Measurements from ENCODE around the gene NRARP. TPM values are rescaled to one million over a fixed set of nuclear protein-coding genes. Genes with fewer than 3 reads are reported as not detected.
A peak's percentile ranks its signal among the peaks of the same experiment; 100 is the strongest.

The NRARP gene
- total and polyA plus RNA-seq, 2 of the 8 experiments (the other 6 are each of a cell fraction or from before 2014, with no cell fraction given), result 32.5 to 37.2 TPM

DNA sequence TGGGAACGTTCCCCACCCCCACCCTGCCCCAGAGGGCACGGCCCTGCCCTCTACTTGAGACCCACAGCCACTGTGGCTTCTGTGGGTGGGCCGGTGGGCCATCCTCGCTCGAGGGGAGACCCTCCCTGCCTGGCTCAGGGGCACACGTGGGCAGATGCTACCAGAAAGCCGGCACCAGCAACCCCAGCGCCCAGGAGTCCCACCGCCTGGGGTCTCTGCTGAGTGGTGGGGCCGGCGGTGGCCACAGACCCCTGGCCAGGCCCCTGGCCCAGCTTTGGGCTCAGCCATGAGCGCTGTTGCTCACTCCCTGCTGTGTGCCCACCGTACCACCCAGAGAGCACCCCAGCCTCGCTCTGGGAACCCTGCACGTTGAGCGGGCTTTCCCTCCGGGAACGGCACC, 16.5 kb upstream of the NRARP start:
- H3K27me3 ChIP-seq (replicated peaks in 1 of 4; ENCODE audit: control insufficient read depth in 3 of 4, extremely low read depth in 1 of 4, insufficient read depth in 3 of 4, low read length in 3 of 4), result peaks cover 0 to 4% (median 0%) of the 10 kb centered on the region in 4 experiments; a peak in 2 of 7 replicates
- no peak overlapping the region for H3K18ac ChIP-seq (ENCODE audit: extremely low read depth, low read length)
- no peak overlapping the region for H3K14ac ChIP-seq (ENCODE audit: insufficient read length)
- CTCF ChIA-PET (ENCODE audit: partially characterized antibody), result interaction anchor here (0.7 to 5.7 kb wide), 12 partner anchors 9 to 468 kb away, joined by 3 to 55 read pairs (median 4); partner anchors contain the start of gene NRARP
- 90% methylated on average over 7 of the region's 18 CpGs; no CpG with 5 or more reads in 1 of the 2 experiments for WGBS, 2 experiments (ENCODE audit: extremely low coverage in 1 of 2, insufficient coverage in 1 of 2, insufficient read length in 1 of 2, insufficient replicate concordance in 2 of 2, low coverage in 1 of 2, low lambda C conversion rate in 2 of 2, missing lambda C conversion rate in 1 of 2)
- no peak overlapping the region for H3K27ac ChIP-seq (ENCODE audit: low read depth, low read length)
- H4K5ac ChIP-seq (ENCODE audit: insufficient read length, low read depth, low read length), result no peak overlapping the region
- peak overlapping the region; percentile 85 for H3K4ac ChIP-seq (replicated peaks; ENCODE audit: insufficient read length, low read depth, low read length)
- H3K9me3 ChIP-seq (ENCODE audit: insufficient read depth in 2 of 2, low read depth in 1 of 2, low read length in 1 of 2), result no peaks in the 10 kb centered on the region
- H2AFZ ChIP-seq (ENCODE audit: low read length), result no peak overlapping the region
- peaks cover 0 to 35% (median 15%) of the 10 kb centered on the region in 4 experiments; a peak in 6 of 7 replicates for H3K4me1 ChIP-seq (replicated peaks in 1 of 4; ENCODE audit: control insufficient read depth in 3 of 4, insufficient read depth in 4 of 4, low read length in 3 of 4)
- no peak for TF ChIP-seq POLR2AphosphoS5 (IDR thresholded peaks at IDR 0.05; ENCODE audit: low read depth, low read length)
- TF ChIP-seq GABPA (IDR thresholded peaks at IDR 0.05; ENCODE audit: borderline replicate concordance, insufficient read depth, low read length), result no peak
- H4K8ac ChIP-seq (ENCODE audit: extremely low read depth, insufficient read depth, low read length), result no peak overlapping the region
- H3K4me2 ChIP-seq (ENCODE audit: insufficient read depth in 1 of 2, low read depth in 2 of 2, low read length in 2 of 2), result no peak overlapping the region
- no peak overlapping the region for H3K23ac ChIP-seq (ENCODE audit: insufficient read length)
- no peak overlapping the region for H2AK5ac ChIP-seq (ENCODE audit: low read depth, low read length)
- H2BK20ac ChIP-seq (ENCODE audit: low read length), result no peak overlapping the region
- H3K4me3 ChIP-seq (ENCODE audit: extremely low read depth in 1 of 4, insufficient read depth in 2 of 4, low read depth in 3 of 4, low read length in 4 of 4), result no peak overlapping the region
- FAIRE-seq (no peak), DNase-seq (ENCODE audit: low read depth in 1 of 2, low spot score in 2 of 2) (no peak)
- H3K23me2 ChIP-seq (ENCODE audit: low read depth, low read length), result no peaks in the 10 kb centered on the region; the same call in 1 of the 2 replicates
- H3K79me1 ChIP-seq (ENCODE audit: low read depth, low read length), result no peaks in the 10 kb centered on the region
- no peaks in the 10 kb centered on the region for H3K79me2 ChIP-seq (ENCODE audit: control insufficient read depth in 1 of 2, insufficient read depth in 2 of 2, low read length in 2 of 2)
- H2BK120ac ChIP-seq (replicated peaks; ENCODE audit: low read depth, low read length), result no peak overlapping the region
- H2BK12ac ChIP-seq (ENCODE audit: low read depth, low read length), result peak overlapping the region; percentile 50; the same call in 1 of the 2 replicates
- 0 out of 2 replicates have a peak overlapping the region, but pooled peaks have one; percentile 35 for H2BK5ac ChIP-seq (ENCODE audit: low read depth, low read length)
- no peaks in the 10 kb centered on the region for H4K20me1 ChIP-seq (replicated peaks in 1 of 2; ENCODE audit: control insufficient read depth in 1 of 2, insufficient read depth in 2 of 2, low read length in 2 of 2)
- H4K91ac ChIP-seq (replicated peaks; ENCODE audit: insufficient read length, low read length), result no peak overlapping the region
- H2BK15ac ChIP-seq (ENCODE audit: low read length), result 0 out of 2 replicates have a peak overlapping the region, but pooled peaks have one; percentile 81
- H3K36me3 ChIP-seq (ENCODE audit: control insufficient read depth in 2 of 4, insufficient read depth in 4 of 4, low read length in 3 of 4), result no peaks in the 10 kb centered on the region
- no peak overlapping the region for H3K56ac ChIP-seq (replicated peaks; ENCODE audit: insufficient read length, low read depth, low read length)
- POLR2A ChIA-PET (ENCODE audit: partially characterized antibody), result interaction anchor here (0.5 to 11.9 kb wide), 3 partner anchors 12 to 112 kb away, joined by 3 to 129 read pairs (median 4); partner anchors contain the start of gene NRARP
- H3K9ac ChIP-seq (replicated peaks in 1 of 4; ENCODE audit: extremely low read depth in 1 of 4, low read depth in 3 of 4, low read length in 3 of 4), result no peak overlapping the region
